ENCODE measurements around the gene TTLL10.

- TF ChIP-seq POLR2A (IDR thresholded peaks at IDR 0.05; ENCODE audit: low read length) (no peak), GATA1 (IDR thresholded peaks at IDR 0.05; ENCODE audit: low read depth, low read length) (no peak)
Observed at GRCh38 chr1:1199961-1200875, 26.5 kb downstream of the TTLL10 start.
